Stimulated activated CD8-positive, alpha-beta memory T cell treated with anti-CD3 and anti-CD28 coated beads, Interleukin-7, amount 100 ng/mL, for 24 hours (primary cell): ENCODE results near the gene NUDT9.
"Not testable (repeated sequence)": the region's sequence is repeated elsewhere in the genome, so short reads cannot be mapped to it uniquely, and the experiment has no call there.

Experiments used
- DNase-seq: peaks from one replicate; pipeline ENCODE4 v3.0.0-alpha.2; 2020; ENCODE audit warnings: low read depth

Gene NUDT9

DNA sequence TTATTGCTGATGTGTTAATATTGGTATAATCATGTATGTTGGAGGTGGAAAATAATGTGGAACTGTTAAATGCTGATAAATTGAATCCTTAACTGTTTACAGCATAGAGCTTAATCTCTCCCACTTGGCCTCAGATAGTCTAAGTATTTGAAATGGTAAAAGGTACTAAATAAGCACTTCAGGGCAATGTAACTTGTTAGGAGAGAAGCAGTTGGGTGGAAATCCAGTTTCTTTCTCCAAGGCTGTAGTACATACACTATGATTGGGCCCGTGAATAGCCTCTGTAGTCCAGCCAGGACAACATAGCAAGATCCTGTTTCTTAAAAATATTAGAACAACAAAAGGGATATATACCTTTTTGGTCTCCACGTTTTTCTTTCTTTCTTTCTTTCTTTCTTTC is 39.7 kb downstream of the NUDT9 start:
- no peak for DNase-seq

DNA sequence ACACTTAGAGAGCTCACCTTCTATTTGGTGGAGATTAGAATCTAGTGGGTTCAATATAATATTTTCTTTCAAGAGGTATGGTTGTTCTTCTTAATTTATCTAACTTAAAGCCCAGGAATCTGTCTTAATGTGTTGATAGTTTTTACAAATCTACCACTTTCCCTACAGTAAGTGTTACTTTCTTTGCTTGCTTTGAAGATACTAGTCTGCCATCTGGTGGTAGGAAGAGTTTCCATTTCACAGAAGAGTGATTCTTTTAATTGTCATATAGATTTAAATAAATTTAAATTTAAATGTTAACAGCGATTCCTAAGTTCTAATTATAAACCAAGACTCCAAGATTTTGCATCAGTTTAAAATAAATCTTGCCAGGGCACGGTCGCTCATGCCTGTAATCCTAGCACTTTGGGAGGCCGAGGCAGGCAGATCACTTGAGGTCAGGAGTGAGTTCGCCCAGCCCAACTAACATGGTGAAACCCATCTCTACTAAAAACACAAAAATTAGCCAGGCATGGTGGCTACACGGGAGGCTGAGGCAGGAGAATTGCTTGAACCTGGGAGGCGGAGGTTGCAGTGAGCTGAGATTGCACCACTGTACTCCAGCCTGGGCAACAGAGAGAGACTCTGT is 43.5 kb downstream of the NUDT9 start:
- DNase-seq: no peak

DNA sequence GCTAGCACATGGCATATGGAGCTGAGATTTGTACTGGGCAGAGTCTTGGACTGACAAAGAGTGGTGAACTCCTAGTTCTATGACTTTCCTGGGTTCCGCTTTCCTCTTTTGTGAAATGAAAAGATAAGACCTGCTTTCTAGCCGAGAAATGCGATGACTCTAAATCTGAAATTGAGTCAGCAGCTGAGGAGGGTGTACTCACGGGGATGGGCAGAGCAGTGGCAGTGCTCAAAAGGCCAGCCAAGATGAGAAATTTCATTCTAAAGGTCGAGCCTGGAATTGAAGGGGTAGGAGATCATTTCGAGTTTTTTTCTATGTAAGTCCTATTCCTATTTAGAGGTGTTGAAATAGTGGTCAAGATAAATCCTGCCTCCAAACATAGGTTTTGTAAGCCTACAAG is 47.0 kb downstream of the NUDT9 start:
- DNase-seq: no peak

DNA sequence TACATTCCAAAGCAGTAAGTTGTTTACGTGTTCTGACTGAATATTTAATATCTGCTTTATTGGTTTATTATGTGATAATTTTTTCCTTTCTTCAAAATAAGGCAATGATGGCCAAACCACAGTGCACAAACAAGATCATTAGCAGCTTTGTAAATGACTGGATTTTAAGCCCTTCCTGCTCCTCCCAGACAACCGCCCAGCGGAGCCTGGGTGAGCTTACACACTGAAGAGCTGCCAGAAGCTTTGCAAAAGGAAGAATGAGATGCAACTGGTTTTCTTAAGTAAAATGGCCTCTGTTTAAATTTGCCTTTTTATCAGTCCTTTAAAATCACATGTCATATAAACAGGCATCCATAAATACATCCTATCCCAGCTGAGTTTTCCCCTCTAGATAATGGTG is 54.6 kb downstream of the NUDT9 start:
- DNase-seq: no peak

DNA sequence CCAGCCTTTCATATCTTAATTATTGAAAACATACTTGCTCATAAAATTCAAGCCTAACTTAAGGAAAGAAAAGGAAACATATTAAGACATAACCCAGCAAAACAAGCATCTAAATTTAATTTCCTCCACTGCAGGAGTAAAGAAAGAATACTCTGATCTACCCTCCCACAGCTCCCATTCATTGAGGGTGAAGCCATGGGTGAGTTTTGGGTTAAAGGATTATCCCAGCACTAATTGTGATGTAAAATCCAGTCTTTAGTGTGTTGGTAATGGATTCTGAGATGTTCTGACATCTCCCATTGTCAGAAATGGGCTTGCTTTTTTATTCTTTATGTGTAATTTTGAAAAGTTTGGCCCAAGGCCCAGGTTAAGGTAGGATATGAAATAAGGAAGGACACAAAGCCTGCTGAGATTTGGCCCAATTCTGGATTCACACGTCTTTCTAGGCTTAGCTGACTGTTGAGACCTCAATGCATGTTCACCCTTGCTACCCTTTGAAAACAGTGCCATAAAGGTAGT is 56.4 kb downstream of the NUDT9 start:
- no peak for DNase-seq

DNA sequence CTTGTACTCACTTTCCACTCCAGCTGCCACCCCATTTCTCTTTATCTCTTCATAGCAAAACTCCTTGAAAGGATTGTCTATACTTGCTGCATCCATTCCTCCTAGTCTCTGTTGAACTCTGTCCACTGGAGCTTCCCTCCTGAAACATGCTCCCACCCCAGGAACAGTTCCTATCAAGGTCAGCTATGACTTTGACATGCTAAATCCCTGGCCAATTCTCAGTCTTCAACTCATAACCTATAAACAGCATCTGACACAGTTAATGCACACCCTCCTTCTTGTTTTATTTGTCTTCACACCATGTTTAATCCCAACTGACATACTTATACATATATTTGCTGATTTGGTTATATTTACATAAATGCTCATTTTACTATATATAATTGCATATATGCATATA is 59.0 kb downstream of the NUDT9 start:
- DNase-seq: no peak

DNA sequence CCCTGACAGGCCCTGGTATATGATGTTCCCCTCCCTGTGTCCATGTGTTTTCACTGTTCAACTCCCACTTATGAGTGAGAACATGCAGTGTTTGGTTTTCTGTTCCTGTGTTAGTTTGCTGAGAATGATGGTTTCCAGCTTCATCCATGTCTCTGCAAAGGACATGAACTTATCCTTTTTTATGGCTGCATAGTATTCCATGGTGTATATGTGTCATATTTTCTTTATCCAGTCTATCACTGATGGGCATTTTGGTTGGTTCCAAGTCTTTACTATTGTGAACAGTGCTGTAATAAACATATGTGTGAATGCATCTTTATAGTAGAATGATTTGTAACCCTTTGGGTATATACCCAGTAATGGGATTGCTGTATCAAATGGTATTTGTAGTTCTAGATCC is 60.9 kb downstream of the NUDT9 start:
- DNase-seq: not testable (repeated sequence)

DNA sequence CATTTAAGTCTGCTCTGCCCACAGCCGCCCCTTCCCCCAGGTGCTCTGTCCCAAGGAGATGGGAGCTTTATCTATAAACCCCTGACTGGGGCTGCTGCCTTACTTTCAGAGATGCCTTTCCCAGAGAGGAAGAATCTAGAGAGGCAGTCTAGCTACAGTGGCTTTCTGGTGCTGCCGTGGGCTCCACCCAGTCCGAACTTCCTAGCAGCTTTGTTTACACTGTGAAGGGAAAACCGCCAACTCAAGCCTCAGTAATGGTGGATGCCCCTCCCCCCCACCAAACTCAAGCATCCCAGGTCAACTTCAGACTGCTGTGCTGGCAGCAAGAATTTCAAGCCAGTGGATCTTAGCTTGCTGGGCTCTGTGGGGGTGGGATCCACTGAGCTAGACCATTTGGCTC is 66.3 kb downstream of the NUDT9 start:
- not testable (repeated sequence) for DNase-seq

DNA sequence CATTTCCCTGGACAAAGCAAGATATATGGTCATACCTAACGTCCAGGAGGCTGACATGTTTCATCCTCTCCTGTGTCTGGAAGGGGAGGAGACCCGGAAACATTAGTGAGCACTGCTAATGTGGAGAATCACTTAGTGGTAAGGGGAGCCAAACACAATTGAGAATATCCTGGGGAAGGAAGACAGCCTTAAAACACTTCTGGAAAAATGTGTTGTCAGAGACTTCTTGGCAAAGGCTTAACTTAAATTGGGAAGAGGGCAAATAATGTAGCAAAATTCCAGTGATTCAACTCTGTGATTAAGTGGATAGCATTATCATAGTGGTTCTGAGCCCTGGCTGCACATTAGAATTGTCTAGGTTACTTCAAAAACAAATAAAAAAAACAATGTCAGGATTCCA is 67.3 kb downstream of the NUDT9 start:
- no peak for DNase-seq

DNA sequence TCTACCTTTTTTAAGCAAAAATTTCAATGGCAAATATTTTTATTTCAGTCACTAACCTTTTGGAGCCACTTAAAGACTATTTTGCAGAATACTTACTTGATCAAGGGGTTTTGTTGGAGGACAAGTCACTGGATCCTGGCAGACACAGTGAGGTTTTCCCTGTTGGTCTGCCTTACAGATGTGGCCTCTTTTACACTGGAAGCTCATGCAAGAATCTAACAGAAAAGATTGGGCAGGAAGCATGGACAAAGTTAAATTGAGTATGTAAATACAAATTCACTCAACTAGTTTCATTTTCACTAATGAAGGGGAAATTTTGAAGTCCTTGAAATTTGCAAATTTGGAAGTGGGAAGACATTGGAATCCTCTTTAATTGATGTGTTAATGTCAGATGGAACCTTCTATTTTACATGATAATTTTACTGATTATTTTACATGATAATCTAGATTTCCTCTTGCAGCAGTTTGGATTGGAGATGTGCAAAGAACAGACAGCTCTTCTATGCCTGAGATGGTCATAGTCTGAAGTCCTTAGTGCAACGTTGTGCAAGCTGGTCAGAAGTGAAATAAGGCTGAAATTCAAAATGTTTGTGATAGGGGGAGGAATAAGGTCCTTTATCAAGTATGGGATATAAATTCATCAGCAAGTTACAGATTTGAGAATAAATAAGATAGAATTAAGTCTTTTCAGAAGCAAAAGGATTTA is 68.4 kb downstream of the NUDT9 start:
- no peak for DNase-seq

DNA sequence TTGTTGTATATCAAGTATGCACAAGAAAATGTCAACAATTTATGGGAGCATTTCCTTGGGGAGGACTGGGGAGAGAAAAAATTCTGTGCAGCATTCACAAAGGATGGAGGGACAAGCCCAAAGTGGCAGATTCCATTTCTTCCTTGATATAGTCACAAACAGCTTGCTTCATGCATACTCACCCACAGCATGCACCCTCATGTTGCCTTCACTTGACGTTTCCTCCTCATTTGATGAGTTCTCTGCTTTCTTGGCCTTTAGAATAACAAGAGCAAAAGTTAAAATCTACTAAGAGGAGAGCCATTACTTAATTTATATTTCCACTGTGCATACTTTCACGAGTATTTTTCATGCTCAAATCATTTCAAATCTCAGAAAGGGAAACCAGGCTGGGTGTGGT is 69.1 kb downstream of the NUDT9 start:
- no peak for DNase-seq

DNA sequence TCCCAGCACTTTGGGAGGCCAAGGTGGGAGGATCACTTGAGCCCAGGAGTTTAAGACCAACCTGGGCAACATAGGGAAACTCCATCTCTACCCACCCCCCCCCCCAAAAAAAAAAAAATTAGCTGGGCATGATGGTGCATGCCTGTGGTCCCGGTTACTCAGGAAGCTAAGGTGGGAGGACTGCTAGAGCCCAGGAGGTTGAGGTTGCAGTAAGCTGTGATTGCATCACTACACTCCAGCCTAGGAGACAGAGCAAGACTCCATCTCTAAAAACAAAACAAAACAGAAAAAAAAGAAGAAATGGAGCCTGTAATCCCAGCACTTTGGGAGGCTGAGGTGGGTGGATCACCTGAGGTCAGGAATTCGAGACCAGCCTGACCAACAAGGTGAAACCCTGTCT is 69.5 kb downstream of the NUDT9 start:
- DNase-seq: not testable (repeated sequence)

DNA sequence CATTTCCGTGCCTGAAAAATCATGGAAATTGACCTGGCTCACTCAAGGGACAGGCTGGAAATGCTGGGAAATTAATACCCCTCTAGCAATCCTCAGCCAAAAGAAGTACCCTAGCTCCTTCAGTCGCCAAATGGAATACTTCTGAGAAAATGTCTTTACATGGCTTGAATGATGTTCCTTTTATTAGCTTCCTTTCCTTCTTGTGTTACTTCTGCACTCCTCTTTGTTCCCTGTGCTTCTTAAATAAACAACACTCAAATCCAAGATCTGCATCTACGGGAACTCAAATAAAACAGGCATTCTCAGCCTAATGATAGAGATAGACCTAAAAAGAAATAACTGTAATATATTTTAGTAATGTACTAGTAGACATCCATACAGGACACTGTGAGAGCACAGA is 70.7 kb downstream of the NUDT9 start:
- DNase-seq: no peak

DNA sequence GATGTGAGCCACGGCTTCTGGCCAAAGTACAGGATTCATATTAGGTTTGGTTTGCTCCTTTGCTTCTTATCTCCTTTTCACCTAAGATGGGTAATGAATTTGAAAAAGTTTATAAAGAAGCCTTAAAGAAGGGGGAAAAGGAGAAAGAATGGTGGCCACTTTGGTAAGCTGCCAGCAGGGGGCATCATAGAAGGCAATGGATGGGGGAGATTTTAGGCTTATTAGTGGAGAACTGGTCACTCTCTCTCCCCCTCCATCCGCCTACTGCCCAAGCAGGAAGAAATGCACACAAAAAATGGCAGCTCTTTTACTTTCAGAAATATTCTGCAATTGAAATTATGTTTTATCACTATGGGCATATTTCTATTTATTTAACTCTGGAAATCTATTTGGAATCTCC is 74.8 kb downstream of the NUDT9 start:
- no peak for DNase-seq

DNA sequence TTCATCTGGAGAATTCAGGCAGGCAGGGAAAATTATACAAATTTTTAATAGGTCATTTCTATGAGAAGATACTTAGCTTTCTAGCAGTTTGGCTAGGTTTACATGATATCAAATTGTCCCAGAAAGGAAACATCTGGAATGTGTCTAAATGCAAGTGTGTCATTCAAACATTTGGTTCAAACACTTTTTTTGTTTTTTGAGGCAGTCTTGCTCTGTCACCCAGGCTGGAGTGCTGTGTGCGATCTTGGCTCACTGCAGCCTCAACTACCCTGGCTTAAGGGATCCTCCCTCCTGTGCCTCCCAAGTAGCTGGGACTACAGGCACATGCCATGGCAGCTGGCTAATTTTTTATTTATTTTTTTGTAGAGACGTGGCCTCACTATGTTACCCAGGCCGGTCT is 75.2 kb downstream of the NUDT9 start:
- no peak for DNase-seq

DNA sequence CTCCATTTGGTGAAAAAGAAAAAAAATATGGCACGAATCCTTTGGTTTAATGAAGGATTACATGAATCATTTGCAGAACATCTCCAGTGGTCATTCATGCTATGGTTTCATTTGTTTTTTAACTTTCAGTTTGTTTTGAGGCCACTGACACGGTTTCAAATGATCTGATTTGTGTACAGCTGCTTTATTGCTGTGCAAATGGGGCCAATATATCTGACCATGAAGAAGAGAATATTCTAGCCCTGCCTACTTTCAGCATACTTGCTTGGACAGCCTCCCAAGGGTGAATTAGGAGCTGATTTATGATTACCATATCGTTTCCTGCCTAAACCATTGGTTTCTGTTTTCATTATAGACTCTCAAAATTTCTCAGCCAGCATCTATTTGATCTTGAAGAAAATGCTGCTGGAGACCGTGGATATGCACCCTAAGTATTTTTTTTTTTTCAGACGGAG is 76.1 kb downstream of the NUDT9 start:
- DNase-seq: no peak

DNA sequence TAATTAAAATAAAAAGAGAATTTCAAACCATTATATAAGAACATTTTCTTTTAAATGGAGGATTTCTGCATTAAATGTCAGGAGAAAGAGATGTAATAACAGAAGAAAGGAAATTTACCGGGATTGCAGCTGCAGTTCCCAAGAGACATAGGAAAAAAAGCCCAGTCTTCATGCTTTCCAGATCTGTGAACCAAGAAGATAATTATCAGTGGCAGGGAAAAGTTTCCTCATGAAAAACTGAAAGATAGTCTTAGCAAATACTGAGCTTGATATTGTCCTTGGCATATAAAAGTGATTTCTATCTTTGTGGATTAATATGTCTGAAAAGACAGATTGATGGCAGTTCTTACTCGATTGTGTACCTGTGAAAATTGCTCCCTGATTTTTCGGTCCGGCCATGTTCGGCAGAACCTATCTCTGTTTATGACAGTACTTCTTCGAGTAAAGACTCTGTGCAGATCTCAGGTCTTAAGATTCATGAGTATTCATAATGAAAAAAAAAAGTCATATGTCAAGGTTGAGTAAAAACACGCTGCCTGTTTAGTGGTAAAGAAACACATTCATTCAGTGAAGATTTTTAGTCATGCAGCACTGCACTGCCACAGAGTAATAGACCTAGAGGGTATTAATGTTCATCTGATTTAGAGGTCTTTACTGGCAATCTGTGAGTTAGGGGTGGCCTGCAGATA is 77.2 kb downstream of the NUDT9 start:
- no peak for DNase-seq

DNA sequence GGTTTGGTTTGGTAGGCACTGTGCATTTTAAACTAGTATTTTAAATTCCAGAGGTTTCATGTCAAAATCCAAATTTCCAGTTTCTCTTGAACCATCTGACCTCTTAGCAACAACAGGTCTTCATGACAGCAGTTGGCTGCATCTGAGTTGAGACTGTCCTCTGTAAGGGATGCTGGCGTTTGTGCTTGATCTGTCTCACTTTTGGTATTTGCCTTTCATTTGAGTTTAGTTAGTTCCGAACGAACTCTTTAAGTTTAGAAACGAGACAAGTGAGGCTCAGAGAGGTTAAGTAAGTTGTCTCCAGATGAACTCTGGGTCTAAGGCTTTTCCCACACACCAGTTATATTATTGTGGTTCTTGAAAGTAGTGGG is 77.7 kb downstream of the NUDT9 start:
- no peak for DNase-seq

DNA sequence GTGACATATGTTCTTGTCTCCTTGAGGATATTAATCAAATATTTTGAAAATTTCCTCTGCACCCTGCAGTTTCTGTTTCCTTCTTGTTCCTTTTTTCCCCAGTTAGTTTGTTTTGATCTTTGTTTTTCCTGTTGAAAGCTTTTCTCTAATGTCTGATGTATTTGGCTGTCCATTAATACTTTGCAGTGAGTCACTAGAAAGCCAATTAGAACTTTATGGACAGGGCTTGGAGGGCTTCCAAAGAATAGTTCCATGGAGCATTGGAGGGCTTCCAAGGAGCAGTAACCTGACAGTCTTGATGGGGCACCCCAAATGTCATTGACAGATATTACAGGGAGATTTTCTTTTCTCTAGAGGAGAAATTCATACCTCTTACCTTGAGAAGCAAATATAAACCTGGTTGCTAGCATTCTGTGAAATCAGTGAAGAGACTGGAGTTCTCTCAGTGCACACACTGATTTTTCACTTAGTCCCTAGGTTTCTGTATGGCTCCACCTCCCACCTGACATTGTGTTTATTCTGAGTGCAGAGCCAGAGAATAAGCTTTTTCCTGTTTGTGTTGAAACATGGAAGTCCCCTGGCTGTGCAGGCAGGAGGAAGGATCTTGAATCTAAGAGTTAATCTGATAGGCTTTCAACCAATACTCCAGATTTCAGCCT is 80.3 kb downstream of the NUDT9 start:
- no peak for DNase-seq

DNA sequence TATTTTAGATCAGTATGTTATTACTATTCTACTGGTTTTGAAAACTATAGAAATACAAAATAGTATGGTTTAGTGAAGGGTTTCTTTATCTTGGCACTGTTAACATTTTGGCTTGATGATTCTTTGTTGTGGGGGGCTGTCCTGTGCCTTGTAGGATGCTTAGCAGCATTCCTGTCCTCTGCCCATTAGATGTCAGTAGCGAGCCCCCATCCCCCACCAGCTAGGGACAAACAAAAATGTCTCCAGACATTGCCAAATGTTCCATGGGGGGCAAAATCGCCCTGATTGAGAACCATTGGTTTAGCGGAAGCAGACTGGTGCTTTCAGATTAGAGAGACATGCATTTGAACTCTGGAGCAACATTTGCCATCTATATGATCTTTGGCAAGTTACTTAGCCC is 83.5 kb downstream of the NUDT9 start:
- DNase-seq: no peak

DNA sequence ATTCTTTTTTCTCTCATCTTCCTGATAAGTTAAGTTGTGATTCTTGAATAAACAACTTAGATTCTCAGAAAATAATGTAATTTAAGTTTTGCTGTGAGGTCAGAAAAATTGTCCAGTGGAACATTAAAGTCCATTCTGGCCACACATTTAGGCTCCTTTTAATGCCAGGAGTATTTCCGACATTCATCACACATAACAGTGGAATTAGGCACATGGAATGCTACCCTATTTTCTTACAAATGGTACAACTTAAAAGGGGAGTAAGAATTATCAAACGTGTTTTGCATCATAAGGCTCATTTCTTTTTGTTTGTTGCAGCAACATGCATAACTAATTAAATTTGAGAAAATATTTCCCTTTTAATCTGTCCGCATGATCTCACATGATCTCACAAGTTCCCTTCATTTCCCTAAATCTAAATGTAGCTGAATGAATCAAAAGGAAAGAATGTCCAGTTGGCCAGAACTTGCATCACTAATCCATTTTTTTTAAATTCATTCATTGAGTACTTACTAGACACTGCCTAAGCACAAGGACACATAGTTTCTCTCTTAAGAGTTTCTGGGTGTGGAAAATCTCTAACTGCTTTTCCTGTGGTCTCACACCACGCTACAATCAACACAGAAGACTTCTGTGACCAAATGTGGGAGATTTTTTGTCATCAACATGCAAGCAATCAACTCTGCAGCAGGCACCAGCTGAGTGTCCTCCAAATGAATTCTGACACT is 84.8 kb downstream of the NUDT9 start:
- DNase-seq: no peak
